GM12875 (cell line): ENCODE measurements around the gene RPTN.
A peak's percentile ranks its signal among the peaks of the same experiment; 100 is the strongest.

Experiments
- H3K4me3 ChIP-seq: one replicate; pipeline ENCODE4 v1.5.1; 2011; ENCODE audit warnings: low read depth, low read length, control low read depth
- CTCF ChIP-seq: IDR thresholded peaks from 2 replicates; pipeline ENCODE4 v1.5.1; 2011; ENCODE audit warnings: low read depth, mild to moderate bottlenecking, control low read depth, inconsistent platforms, low read length, moderate library complexity, borderline replicate concordance; ENCODE audit not compliant: insufficient read depth

RPTN gene

GRCh38 chr1:152110860-152111514, 48.0 kb downstream of the RPTN start:
- peak overlapping the region; percentile 33 for H3K4me3 ChIP-seq
- TF ChIP-seq CTCF, result no peak

- TF ChIP-seq CTCF, result no peak
- peak overlapping the region; percentile 33 for H3K4me3 ChIP-seq
Measured at GRCh38 chr1:152110365-152110859, 48.6 kb downstream of the RPTN start.

- no peak overlapping the region for H3K4me3 ChIP-seq
- TF ChIP-seq CTCF, result no peak
Measured at GRCh38 chr1:152109998-152110294, 49.1 kb downstream of the RPTN start.

- no peak for TF ChIP-seq CTCF
- H3K4me3 ChIP-seq, result no peak overlapping the region
Measured at GRCh38 chr1:152109231-152109997, 49.6 kb downstream of the RPTN start.

- H3K4me3 ChIP-seq, result no peak overlapping the region
- no peak for TF ChIP-seq CTCF
Measured at GRCh38 chr1:152108882-152109222, 50.2 kb downstream of the RPTN start.

GRCh38 chr1:152107984-152108881, 50.8 kb downstream of the RPTN start:
- no peak overlapping the region for H3K4me3 ChIP-seq
- no peak for TF ChIP-seq CTCF
